ENCODE results near the gene CMIP.

CMIP gene

GRCh38 chr16:81694494-81695280 lies 250.1 kb downstream of the CMIP start:
- Histone ChIP-seq H4K20me1 (ENCODE audit: insufficient read depth, low read length, poor library complexity, severe bottlenecking) (no peaks in the 10 kb centered on the region), H3F3A (ENCODE audit: low read depth) (no peaks in the 10 kb centered on the region), H3K4me1 (ENCODE audit: insufficient read depth, low read length, poor library complexity, severe bottlenecking) (no peaks in the 10 kb centered on the region), H3K4me2 (ENCODE audit: low read depth, low read length, poor library complexity, severe bottlenecking) (no peak overlapping the region), H3K36me3 (ENCODE audit: insufficient read depth, low read length) (peaks cover 35% of the 10 kb centered on the region; the same call in 1 of the 2 replicates), H2AFZ (ENCODE audit: low read length) (no peak overlapping the region), H3K27me3 (ENCODE audit: insufficient read depth, low read length, poor library complexity, severe bottlenecking) (no peaks in the 10 kb centered on the region), H3K9ac (ENCODE audit: low read depth, low read length, poor library complexity, severe bottlenecking) (no peak overlapping the region), H3K9me2 (replicated peaks; ENCODE audit: low read depth, low read length) (no peaks in the 10 kb centered on the region), H3K4me3 (ENCODE audit: low read length, poor library complexity, severe bottlenecking) (no peak overlapping the region), H3K79me2 (ENCODE audit: insufficient read depth, low read length) (no peaks in the 10 kb centered on the region), H3K9me3 (ENCODE audit: insufficient read depth, low read depth, low read length) (no peaks in the 10 kb centered on the region)
- no peak for TF ChIP-seq EZH2phosphoT487 (IDR thresholded peaks at IDR 0.05; ENCODE audit: borderline replicate concordance)
- TF ChIP-seq, protein P1, sequence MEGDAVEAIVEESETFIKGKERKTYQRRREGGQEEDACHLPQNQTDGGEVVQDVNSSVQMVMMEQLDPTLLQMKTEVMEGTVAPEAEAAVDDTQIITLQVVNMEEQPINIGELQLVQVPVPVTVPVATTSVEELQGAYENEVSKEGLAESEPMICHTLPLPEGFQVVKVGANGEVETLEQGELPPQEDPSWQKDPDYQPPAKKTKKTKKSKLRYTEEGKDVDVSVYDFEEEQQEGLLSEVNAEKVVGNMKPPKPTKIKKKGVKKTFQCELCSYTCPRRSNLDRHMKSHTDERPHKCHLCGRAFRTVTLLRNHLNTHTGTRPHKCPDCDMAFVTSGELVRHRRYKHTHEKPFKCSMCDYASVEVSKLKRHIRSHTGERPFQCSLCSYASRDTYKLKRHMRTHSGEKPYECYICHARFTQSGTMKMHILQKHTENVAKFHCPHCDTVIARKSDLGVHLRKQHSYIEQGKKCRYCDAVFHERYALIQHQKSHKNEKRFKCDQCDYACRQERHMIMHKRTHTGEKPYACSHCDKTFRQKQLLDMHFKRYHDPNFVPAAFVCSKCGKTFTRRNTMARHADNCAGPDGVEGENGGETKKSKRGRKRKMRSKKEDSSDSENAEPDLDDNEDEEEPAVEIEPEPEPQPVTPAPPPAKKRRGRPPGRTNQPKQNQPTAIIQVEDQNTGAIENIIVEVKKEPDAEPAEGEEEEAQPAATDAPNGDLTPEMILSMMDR (conservative IDR thresholded peaks at IDR 0.05; ENCODE audit: low read length): no peak

DNA sequence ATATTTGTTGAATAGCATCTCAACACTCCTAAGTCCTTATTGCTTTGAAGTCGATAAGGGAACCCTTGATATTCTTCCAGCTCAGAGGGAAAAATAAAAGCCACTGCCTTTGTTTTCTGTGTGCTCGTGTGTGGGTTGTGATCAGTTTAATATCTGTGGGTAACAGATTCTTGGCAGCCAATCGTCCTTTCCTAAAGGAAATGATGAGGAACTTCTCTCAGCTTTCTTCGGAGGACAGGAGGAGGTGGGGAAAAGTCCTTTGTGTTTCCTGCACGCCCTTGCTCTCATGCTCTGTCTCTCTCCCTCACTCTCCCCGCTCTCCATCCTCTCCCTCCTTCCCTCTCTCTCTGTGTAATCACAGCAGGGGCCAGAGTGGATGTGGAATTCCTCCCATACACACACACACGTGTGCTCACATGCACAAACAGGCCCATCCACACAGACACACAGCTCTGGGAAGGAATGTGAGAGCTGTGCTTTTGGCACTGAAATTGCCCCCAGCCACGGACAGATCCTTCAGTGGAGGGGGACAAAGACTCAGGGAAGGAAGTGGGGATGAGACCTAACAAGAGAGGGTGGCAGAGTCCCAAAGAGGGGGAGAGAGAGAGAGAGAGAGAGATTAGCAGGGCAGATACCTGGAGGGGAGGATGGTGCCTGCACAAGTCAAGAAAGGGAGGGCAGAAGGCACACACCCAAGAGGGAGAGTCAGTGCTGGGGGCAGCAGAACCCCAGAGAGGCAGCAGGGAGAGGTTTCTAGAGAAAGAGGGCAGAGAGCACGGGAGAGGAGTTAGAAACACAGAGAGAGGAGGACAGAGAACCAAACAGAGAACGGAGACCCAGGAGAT lies 250.9 kb downstream of the CMIP start:
- no peak overlapping the region for H2AFZ ChIP-seq (ENCODE audit: low read length)
- H3K4me1 ChIP-seq (ENCODE audit: insufficient read depth, low read length, poor library complexity, severe bottlenecking): no peaks in the 10 kb centered on the region
- no peaks in the 10 kb centered on the region for H3F3A ChIP-seq (ENCODE audit: low read depth)
- no peak overlapping the region for H3K9ac ChIP-seq (ENCODE audit: low read depth, low read length, poor library complexity, severe bottlenecking)
- no peaks in the 10 kb centered on the region for H4K20me1 ChIP-seq (ENCODE audit: insufficient read depth, low read length, poor library complexity, severe bottlenecking)
- no peaks in the 10 kb centered on the region for H3K9me2 ChIP-seq (replicated peaks; ENCODE audit: low read depth, low read length)
- no peak overlapping the region for H3K4me3 ChIP-seq (ENCODE audit: low read length, poor library complexity, severe bottlenecking)
- H3K36me3 ChIP-seq (ENCODE audit: insufficient read depth, low read length): peaks cover 38% of the 10 kb centered on the region; the same call in 1 of the 2 replicates
- no peaks in the 10 kb centered on the region for H3K79me2 ChIP-seq (ENCODE audit: insufficient read depth, low read length)
- no peak overlapping the region for H3K4me2 ChIP-seq (ENCODE audit: low read depth, low read length, poor library complexity, severe bottlenecking)
- no peaks in the 10 kb centered on the region for H3K9me3 ChIP-seq (ENCODE audit: insufficient read depth, low read depth, low read length)
- no peaks in the 10 kb centered on the region for H3K27me3 ChIP-seq (ENCODE audit: insufficient read depth, low read length, poor library complexity, severe bottlenecking)
- no peak for TF ChIP-seq EZH2phosphoT487 (IDR thresholded peaks at IDR 0.05; ENCODE audit: borderline replicate concordance)
- TF ChIP-seq, protein P1 (conservative IDR thresholded peaks at IDR 0.05; ENCODE audit: low read length): no peak

GRCh38 chr16:81696166-81696960 lies 251.8 kb downstream of the CMIP start:
- Histone ChIP-seq H3F3A (ENCODE audit: low read depth) (no peaks in the 10 kb centered on the region), H3K9me2 (replicated peaks; ENCODE audit: low read depth, low read length) (no peaks in the 10 kb centered on the region), H3K27me3 (ENCODE audit: insufficient read depth, low read length, poor library complexity, severe bottlenecking) (no peaks in the 10 kb centered on the region), H3K4me1 (ENCODE audit: insufficient read depth, low read length, poor library complexity, severe bottlenecking) (no peaks in the 10 kb centered on the region), H3K9me3 (ENCODE audit: insufficient read depth, low read depth, low read length) (no peaks in the 10 kb centered on the region), H3K9ac (ENCODE audit: low read depth, low read length, poor library complexity, severe bottlenecking) (no peak overlapping the region), H4K20me1 (ENCODE audit: insufficient read depth, low read length, poor library complexity, severe bottlenecking) (no peaks in the 10 kb centered on the region), H2AFZ (ENCODE audit: low read length) (no peak overlapping the region), H3K79me2 (ENCODE audit: insufficient read depth, low read length) (no peaks in the 10 kb centered on the region), H3K4me2 (ENCODE audit: low read depth, low read length, poor library complexity, severe bottlenecking) (no peak overlapping the region), H3K36me3 (ENCODE audit: insufficient read depth, low read length) (peaks cover 38% of the 10 kb centered on the region; the same call in 1 of the 2 replicates), H3K4me3 (ENCODE audit: low read length, poor library complexity, severe bottlenecking) (no peak overlapping the region)
- TF ChIP-seq, protein P1 (conservative IDR thresholded peaks at IDR 0.05; ENCODE audit: low read length): no peak
- no peak for TF ChIP-seq EZH2phosphoT487 (IDR thresholded peaks at IDR 0.05; ENCODE audit: borderline replicate concordance)

Measured in Loucy (cell line).